ENCODE results near the gene MAP3K4. TPM values are rescaled to one million over a fixed set of nuclear protein-coding genes. Genes with fewer than 3 reads are reported as not detected.

The MAP3K4 gene
- total RNA-seq, 2 experiments from 2014 or later, result 38.5 to 55.0 TPM

- Mint-ChIP-seq H3K27me3 (no peaks in the 10 kb centered on the region), H3K4me3 (no peak overlapping the region), H3K4me1 (peaks cover 12% of the 10 kb centered on the region), H3K27ac (no peak overlapping the region), H3K36me3 (peaks cover 14% of the 10 kb centered on the region), H3K9me3 (ENCODE audit: low read depth) (no peaks in the 10 kb centered on the region)
- ATAC-seq (no peak), DNase-seq (no peak)
- CTCF ChIA-PET, result interaction anchor here (0.9 to 1.4 kb wide), 3 partner anchors 9 to 325 kb away, joined by 3 to 4 read pairs (median 3); no protein-coding TSS in a partner anchor
These were observed 57.1 kb downstream of the MAP3K4 start for GRCh38 chr6:161048641-161049040.

- H3K4me3 Mint-ChIP-seq, result no peak overlapping the region
- no peak overlapping the region for H3K27ac Mint-ChIP-seq
- no peaks in the 10 kb centered on the region for H3K9me3 Mint-ChIP-seq (ENCODE audit: low read depth)
- DNase-seq (no peak), ATAC-seq (no peak)
- CTCF ChIA-PET, result interaction anchor here (1.4 kb wide), 1 partner anchor 324 kb away, joined by 3 read pairs; no protein-coding TSS in a partner anchor
- H3K4me1 Mint-ChIP-seq, result peaks cover 12% of the 10 kb centered on the region
- peaks cover 7% of the 10 kb centered on the region for H3K36me3 Mint-ChIP-seq
- no peaks in the 10 kb centered on the region for H3K27me3 Mint-ChIP-seq
These were observed 58.7 kb downstream of the MAP3K4 start for GRCh38 chr6:161050134-161050765.

GRCh38 chr6:161053103-161053502 lies 61.5 kb downstream of the MAP3K4 start:
- CTCF ChIA-PET, result no interaction called here
- H3K9me3 Mint-ChIP-seq (ENCODE audit: low read depth), result no peaks in the 10 kb centered on the region
- peaks cover 11% of the 10 kb centered on the region for H3K36me3 Mint-ChIP-seq
- no peak for ATAC-seq
- H3K4me3 Mint-ChIP-seq, result no peak overlapping the region
- peaks cover 18% of the 10 kb centered on the region for H3K4me1 Mint-ChIP-seq
- DNase-seq, result no peak
- H3K27me3 Mint-ChIP-seq, result no peaks in the 10 kb centered on the region
- no peak overlapping the region for H3K27ac Mint-ChIP-seq

GRCh38 chr6:161054876-161055275 lies 63.3 kb downstream of the MAP3K4 start:
- CTCF ChIA-PET, result no interaction called here
- no peak for ATAC-seq
- no peak for DNase-seq
- no peak overlapping the region for H3K4me3 Mint-ChIP-seq
- H3K27me3 Mint-ChIP-seq, result no peaks in the 10 kb centered on the region
- no peaks in the 10 kb centered on the region for H3K9me3 Mint-ChIP-seq (ENCODE audit: low read depth)
- H3K4me1 Mint-ChIP-seq, result peaks cover 15% of the 10 kb centered on the region
- H3K36me3 Mint-ChIP-seq, result peaks cover 11% of the 10 kb centered on the region
- H3K27ac Mint-ChIP-seq, result no peak overlapping the region

- peaks cover 5% of the 10 kb centered on the region for H3K4me1 Mint-ChIP-seq
- H3K27ac Mint-ChIP-seq, result no peak overlapping the region
- peaks cover 12% of the 10 kb centered on the region for H3K36me3 Mint-ChIP-seq
- DNase-seq (no peak), ATAC-seq (no peak)
- CTCF ChIA-PET, result no interaction called here
- H3K27me3 Mint-ChIP-seq, result no peaks in the 10 kb centered on the region
- no peak overlapping the region for H3K4me3 Mint-ChIP-seq
- H3K9me3 Mint-ChIP-seq (ENCODE audit: low read depth), result peaks cover under 1% of the 10 kb centered on the region
These were observed 64.9 kb downstream of the MAP3K4 start for GRCh38 chr6:161056451-161056850.

GRCh38 chr6:161057103-161058091 lies 65.8 kb downstream of the MAP3K4 start:
- Mint-ChIP-seq H3K4me3 (no peak overlapping the region), H3K27me3 (no peaks in the 10 kb centered on the region), H3K9me3 (ENCODE audit: low read depth) (peaks cover 2% of the 10 kb centered on the region), H3K4me1 (peaks cover 5% of the 10 kb centered on the region), H3K36me3 (peaks cover 15% of the 10 kb centered on the region), H3K27ac (no peak overlapping the region)
- DNase-seq (no peak), ATAC-seq (no peak)
- CTCF ChIA-PET, result interaction anchor here (1.5 kb wide), 1 partner anchor 8 kb away, joined by 3 read pairs; no protein-coding TSS in a partner anchor

GRCh38 chr6:161058741-161059140 lies 67.2 kb downstream of the MAP3K4 start:
- H3K27me3 Mint-ChIP-seq, result no peaks in the 10 kb centered on the region
- no peak for ATAC-seq
- CTCF ChIA-PET, result no interaction called here
- no peak for DNase-seq
- peaks cover 2% of the 10 kb centered on the region for H3K9me3 Mint-ChIP-seq (ENCODE audit: low read depth)
- no peak overlapping the region for H3K27ac Mint-ChIP-seq
- H3K4me3 Mint-ChIP-seq, result no peak overlapping the region
- peaks cover 5% of the 10 kb centered on the region for H3K4me1 Mint-ChIP-seq
- peaks cover 21% of the 10 kb centered on the region for H3K36me3 Mint-ChIP-seq

- CTCF ChIA-PET, result no interaction called here
- no peak overlapping the region for H3K27ac Mint-ChIP-seq
These were observed 70.0 kb downstream of the MAP3K4 start for GRCh38 chr6:161061576-161061975.

GRCh38 chr6:161064915-161065314 lies 73.3 kb downstream of the MAP3K4 start:
- Mint-ChIP-seq H3K9me3 (ENCODE audit: low read depth) (peaks cover 2% of the 10 kb centered on the region), H3K36me3 (peaks cover 18% of the 10 kb centered on the region), H3K4me3 (no peak overlapping the region), H3K4me1 (no peaks in the 10 kb centered on the region), H3K27me3 (no peaks in the 10 kb centered on the region), H3K27ac (no peak overlapping the region)
- DNase-seq (no peak), ATAC-seq (no peak)
- CTCF ChIA-PET, result no interaction called here

More at GRCh38 chr6:161061576-161061975, 70.0 kb downstream of the MAP3K4 start:
- Mint-ChIP-seq H3K4me1 (no peaks in the 10 kb centered on the region), H3K36me3 (peaks cover 18% of the 10 kb centered on the region), H3K4me3 (no peak overlapping the region), H3K9me3 (ENCODE audit: low read depth) (peaks cover 2% of the 10 kb centered on the region), H3K27me3 (no peaks in the 10 kb centered on the region)
- ATAC-seq, result no peak
- DNase-seq, result no peak

- H3K36me3 Mint-ChIP-seq, result peaks cover 13% of the 10 kb centered on the region
- CTCF ChIA-PET, result interaction anchor here (1.1 kb wide), 1 partner anchor 136 kb away, joined by 4 read pairs; no protein-coding TSS in a partner anchor
- H3K27me3 Mint-ChIP-seq, result no peaks in the 10 kb centered on the region
- no peak for DNase-seq
- H3K4me1 Mint-ChIP-seq, result no peaks in the 10 kb centered on the region
- ATAC-seq, result no peak
- peaks cover 1% of the 10 kb centered on the region for H3K9me3 Mint-ChIP-seq (ENCODE audit: low read depth)
- no peak overlapping the region for H3K4me3 Mint-ChIP-seq
- H3K27ac Mint-ChIP-seq, result no peak overlapping the region
These were observed 74.9 kb downstream of the MAP3K4 start for GRCh38 chr6:161066511-161066910.

GRCh38 chr6:161067749-161068148 lies 76.2 kb downstream of the MAP3K4 start:
- H3K27me3 Mint-ChIP-seq, result no peaks in the 10 kb centered on the region
- no peak for DNase-seq
- H3K36me3 Mint-ChIP-seq, result peaks cover 9% of the 10 kb centered on the region
- H3K4me1 Mint-ChIP-seq, result no peaks in the 10 kb centered on the region
- H3K4me3 Mint-ChIP-seq, result no peak overlapping the region
- CTCF ChIA-PET, result no interaction called here
- H3K27ac Mint-ChIP-seq, result no peak overlapping the region
- ATAC-seq, result no peak
- H3K9me3 Mint-ChIP-seq (ENCODE audit: low read depth), result no peaks in the 10 kb centered on the region

- Mint-ChIP-seq H3K27me3 (no peaks in the 10 kb centered on the region), H3K9me3 (ENCODE audit: low read depth) (no peaks in the 10 kb centered on the region), H3K4me3 (no peak overlapping the region), H3K27ac (no peak overlapping the region), H3K4me1 (no peaks in the 10 kb centered on the region), H3K36me3 (peaks cover 6% of the 10 kb centered on the region)
- ATAC-seq (no peak), DNase-seq (no peak)
- CTCF ChIA-PET, result no interaction called here
These were observed 76.8 kb downstream of the MAP3K4 start for GRCh38 chr6:161068321-161068741.

- H3K36me3 Mint-ChIP-seq, result peaks cover 5% of the 10 kb centered on the region
- ATAC-seq, result no peak
- H3K27ac Mint-ChIP-seq, result no peak overlapping the region
- H3K4me1 Mint-ChIP-seq, result peaks cover 2% of the 10 kb centered on the region
- DNase-seq, result no peak
- H3K4me3 Mint-ChIP-seq, result no peak overlapping the region
- CTCF ChIA-PET, result no interaction called here
- no peaks in the 10 kb centered on the region for H3K27me3 Mint-ChIP-seq
- no peaks in the 10 kb centered on the region for H3K9me3 Mint-ChIP-seq (ENCODE audit: low read depth)
These were observed 82.4 kb downstream of the MAP3K4 start for GRCh38 chr6:161073930-161074329.
